HG02973 (cell line): ENCODE data around the gene NEK6.

Experiments
- ATAC-seq: cut with Tn5 transposase; IDR thresholded peaks from one replicate; pipeline ENCODE4 v1.9.1; 2021; ENCODE audit warnings: moderate library complexity; ENCODE audit not compliant: unreplicated experiment

Gene NEK6

GRCh38 chr9:124277420-124277819 is 19.7 kb downstream of the NEK6 start:
- ATAC-seq = no peak

- no peak for ATAC-seq
Measured at GRCh38 chr9:124278054-124278540, 20.3 kb downstream of the NEK6 start.

- no peak for ATAC-seq
Measured at GRCh38 chr9:124279531-124280175, 21.9 kb downstream of the NEK6 start.

GRCh38 chr9:124280176-124280691 is 22.5 kb downstream of the NEK6 start:
- ATAC-seq = no peak

GRCh38 chr9:124281931-124282371 is 24.2 kb downstream of the NEK6 start:
- ATAC-seq = no peak

GRCh38 chr9:124282442-124283227 is 24.9 kb downstream of the NEK6 start:
- no peak for ATAC-seq

- no peak for ATAC-seq
Measured at GRCh38 chr9:124283228-124283814, 25.6 kb downstream of the NEK6 start.

- no peak for ATAC-seq
Measured at GRCh38 chr9:124284237-124284831, 26.6 kb downstream of the NEK6 start.

- ATAC-seq = no peak
Measured at GRCh38 chr9:124284940-124285441, 27.2 kb downstream of the NEK6 start.

- ATAC-seq = no peak
Measured at GRCh38 chr9:124285490-124285889, 27.7 kb downstream of the NEK6 start.

- ATAC-seq = peak; percentile 18
Measured at GRCh38 chr9:124285903-124286291, 28.1 kb downstream of the NEK6 start.

GRCh38 chr9:124286292-124286931 is 28.7 kb downstream of the NEK6 start:
- ATAC-seq = peak; percentile 41

GRCh38 chr9:124290053-124290591 is 32.4 kb downstream of the NEK6 start:
- no peak for ATAC-seq

- no peak for ATAC-seq
Measured at GRCh38 chr9:124290743-124291554, 33.2 kb downstream of the NEK6 start.

- peak; percentile 30 for ATAC-seq
Measured at GRCh38 chr9:124291801-124292396, 34.1 kb downstream of the NEK6 start.

GRCh38 chr9:124292696-124293593 is 35.2 kb downstream of the NEK6 start:
- ATAC-seq = no peak

- ATAC-seq = no peak
Measured at GRCh38 chr9:124293718-124294506, 36.2 kb downstream of the NEK6 start.
